MCF 10A (cell line): ENCODE data around the gene TTC27. TPM values are rescaled to one million over a fixed set of nuclear protein-coding genes. Genes with fewer than 3 reads are reported as not detected.
"Not testable (repeated sequence)": the region's sequence is repeated elsewhere in the genome, so short reads cannot be mapped to it uniquely, and the experiment has no call there.

ENCODE experiments used
- BruUV-seq: library from RNA; stranded (reverse); fragments of 400-500 nt; replicated peaks from 2 replicates; lab custom pipeline; 2021; lab: Mats Ljungman, UMichigan
- CTCF ChIA-PET: fragments of 300-600 bp; sonication (Branson Sonifier 250); formaldehyde crosslinking; extraction: SDS; loops from one replicate; lab custom pipeline; 2021; ENCODE audit warnings: antibody characterized with exemption, inconsistent platforms; lab: Yijun Ruan, JAX
- POLR2A ChIA-PET: fragments of 300-600, 350-650 bp; sonication (Branson Sonifier 250); formaldehyde crosslinking; extraction: SDS; loops from one replicate; lab custom pipeline; 2020; ENCODE audit warnings: antibody characterized with exemption, inconsistent platforms; lab: Yijun Ruan, JAX
- DNase-seq: peaks from one replicate; pipeline ENCODE4 v3.0.0-alpha.2; 2018; ENCODE audit not compliant: unreplicated experiment
- H3K27ac Mint-ChIP-seq: one replicate; pipeline ENCODE4 v1.8.0; 2022; ENCODE audit warnings: mild to moderate bottlenecking, low read depth, mixed read lengths; ENCODE audit not compliant: unreplicated experiment
- H3K27me3 Mint-ChIP-seq: one replicate; pipeline ENCODE4 v1.8.0; 2022; ENCODE audit warnings: mixed read lengths; ENCODE audit not compliant: insufficient read depth, unreplicated experiment
- H3K36me3 Mint-ChIP-seq: one replicate; pipeline ENCODE4 v1.8.0; 2022; ENCODE audit warnings: mild to moderate bottlenecking, moderate library complexity, mixed read lengths; ENCODE audit not compliant: insufficient read depth, unreplicated experiment
- H3K4me1 Mint-ChIP-seq: one replicate; pipeline ENCODE4 v1.8.0; 2022; ENCODE audit warnings: mixed read lengths; ENCODE audit not compliant: insufficient read depth, unreplicated experiment
- H3K4me3 Mint-ChIP-seq: one replicate; pipeline ENCODE4 v1.8.0; 2022; ENCODE audit warnings: mild to moderate bottlenecking, moderate library complexity, mixed read lengths; ENCODE audit not compliant: unreplicated experiment
- H3K9me3 Mint-ChIP-seq: one replicate; pipeline ENCODE4 v1.8.0; 2022; ENCODE audit warnings: mixed read lengths; ENCODE audit not compliant: unreplicated experiment
- CTCF ChIP-seq: fragments of 200-600 bp; IDR thresholded peaks from one replicate; pipeline ENCODE4 v1.8.0; 2022; ENCODE audit warnings: antibody characterized with exemption, mild to moderate bottlenecking; ENCODE audit not compliant: unreplicated experiment
- intact Hi-C: fragments of 100-400 bp; cut with micrococcal nuclease; formaldehyde crosslinking; loops from 2 replicates; pipeline ENCODE4 v1.14.1; 2022
- total RNA-seq: library from RNA; stranded (reverse); gene quantifications from 2 replicates; pipeline ENCODE4 v1.2.3, GENCODE V29; 2022

TTC27 gene
- total RNA-seq, 1 experiment from 2014 or later = 29.1 TPM

- Mint-ChIP-seq H3K27ac (no peak overlapping the region), H3K27me3 (no peaks in the 10 kb centered on the region), H3K9me3 (peaks cover 6% of the 10 kb centered on the region), H3K4me1 (no peaks in the 10 kb centered on the region), H3K4me3 (no peak overlapping the region), H3K36me3 (no peaks in the 10 kb centered on the region)
- intact Hi-C loops = no loop called here
- DNase-seq = no peak
- no TSS peak for BruUV-seq
- ChIA-PET POLR2A (no interaction called here), CTCF (interaction anchor here (0.5 kb wide), 1 partner anchor 103 kb away, joined by 3 read pairs; no protein-coding TSS in a partner anchor)
- no peak for TF ChIP-seq CTCF
These were observed 214.4 kb downstream of the TTC27 start for GRCh38 chr2:32841931-32842898.

GRCh38 chr2:32843699-32844098, 215.8 kb downstream of the TTC27 start:
- Mint-ChIP-seq H3K4me3 (no peak overlapping the region), H3K9me3 (peaks cover 6% of the 10 kb centered on the region), H3K27ac (no peak overlapping the region), H3K36me3 (no peaks in the 10 kb centered on the region), H3K4me1 (no peaks in the 10 kb centered on the region), H3K27me3 (no peaks in the 10 kb centered on the region)
- ChIA-PET CTCF (no interaction called here), POLR2A (no interaction called here)
- BruUV-seq = no TSS peak
- no peak for DNase-seq
- intact Hi-C loops = no loop called here
- no peak for TF ChIP-seq CTCF

- POLR2A ChIA-PET = no interaction called here
- H3K27me3 Mint-ChIP-seq = no peaks in the 10 kb centered on the region
- H3K36me3 Mint-ChIP-seq = no peaks in the 10 kb centered on the region
- no peak overlapping the region for H3K4me3 Mint-ChIP-seq
- peaks cover 6% of the 10 kb centered on the region for H3K9me3 Mint-ChIP-seq
- TF ChIP-seq CTCF = no peak
- H3K4me1 Mint-ChIP-seq = no peaks in the 10 kb centered on the region
- BruUV-seq = no TSS peak
- CTCF ChIA-PET = no interaction called here
- H3K27ac Mint-ChIP-seq = no peak overlapping the region
- intact Hi-C loops = no loop called here
- no peak for DNase-seq
These were observed 216.4 kb downstream of the TTC27 start for GRCh38 chr2:32844253-32844652.

GRCh38 chr2:32846274-32846673, 218.4 kb downstream of the TTC27 start:
- ChIA-PET POLR2A (interaction anchor here (0.6 to 0.7 kb wide), 2 partner anchors 23 to 66 kb away, joined by 3 read pairs; no protein-coding TSS in a partner anchor), CTCF (interaction anchor here (0.5 to 0.6 kb wide), 2 partner anchors 188 to 734 kb away, joined by 3 read pairs; no protein-coding TSS in a partner anchor)
- H3K27ac Mint-ChIP-seq, H3K9me3 Mint-ChIP-seq, H3K4me1 Mint-ChIP-seq, intact Hi-C loops, BruUV-seq, H3K27me3 Mint-ChIP-seq, H3K4me3 Mint-ChIP-seq, DNase-seq, H3K36me3 Mint-ChIP-seq: not testable (repeated sequence)
